PC-9 (cell line): Measurements from ENCODE around the gene ODC1. TPM values are rescaled to one million over a fixed set of nuclear protein-coding genes. Genes with fewer than 3 reads are reported as not detected.
A peak's percentile ranks its signal among the peaks of the same experiment; 100 is the strongest.

Experiments
- BruUV-seq: library from RNA; stranded (reverse); fragments of 400-500 nt; replicated peaks from 2 replicates; lab custom pipeline; 2021; lab: Mats Ljungman, UMichigan
- CTCF ChIA-PET: fragments of 300-600 bp; sonication (Branson Sonifier 250); formaldehyde crosslinking; loops from one replicate; lab custom pipeline; 2022; ENCODE audit warnings: antibody characterized with exemption; lab: Charles Lee
- POLR2A ChIA-PET: fragments of 300-600 bp; sonication (Branson Sonifier 250); formaldehyde crosslinking; loops from one replicate; lab custom pipeline; 2022; ENCODE audit warnings: antibody characterized with exemption; ENCODE audit not compliant: unreplicated experiment; lab: Charles Lee
- DNase-seq, 2 experiments: peaks; one replicate each; pipeline versions ENCODE4 v3.0.0 to v3.0.0-alpha.2; 2015 to 2022; ENCODE audit warnings: mixed read lengths in 1 of 2
- H2AFZ ChIP-seq: fragments of 200-600 bp; sonication (generic); 2 replicates; pipeline ENCODE4 v1.8.1; 2017; ENCODE audit warnings: antibody characterized with exemption
- H3F3A ChIP-seq: fragments of 200-600 bp; sonication (generic); 2 replicates; pipeline ENCODE4 v1.8.1; 2017; ENCODE audit warnings: antibody characterized with exemption, mild to moderate bottlenecking, low read depth; ENCODE audit not compliant: insufficient read depth
- H3K27ac ChIP-seq: fragments of 200-600 bp; sonication (generic); 2 replicates; pipeline ENCODE4 v1.6.1; 2016; ENCODE audit warnings: mixed run types
- H3K27me3 ChIP-seq: fragments of 200-600 bp; sonication (generic); 2 replicates; pipeline ENCODE4 v1.6.1; 2016; ENCODE audit warnings: low read depth, mixed run types; ENCODE audit not compliant: insufficient read depth
- H3K36me3 ChIP-seq: fragments of 200-600 bp; sonication (generic); 2 replicates; pipeline ENCODE4 v1.6.1; 2016; ENCODE audit warnings: low read depth, mixed run types
- H3K4me1 ChIP-seq: fragments of 200-600 bp; sonication (generic); replicated peaks from 2 replicates; pipeline ENCODE4 v1.6.1; 2016; ENCODE audit warnings: mixed run types; ENCODE audit not compliant: insufficient read depth
- H3K4me2 ChIP-seq: fragments of 200-600 bp; sonication (generic); 2 replicates; pipeline ENCODE4 v1.6.1; 2017; ENCODE audit warnings: mixed run types
- H3K4me3 ChIP-seq: fragments of 200-600 bp; sonication (generic); 2 replicates; pipeline ENCODE4 v1.6.1; 2016; ENCODE audit warnings: mixed run types
- H3K79me2 ChIP-seq: fragments of 200-600 bp; sonication (generic); 2 replicates; pipeline ENCODE4 v1.6.1; 2017; ENCODE audit warnings: low read depth, mixed run types
- H3K9me2 ChIP-seq: fragments of 200-600 bp; sonication (generic); 2 replicates; pipeline ENCODE4 v1.8.1; 2017; ENCODE audit warnings: mild to moderate bottlenecking; ENCODE audit not compliant: insufficient read depth
- H3K9me3 ChIP-seq: fragments of 200-600 bp; sonication (generic); 2 replicates; pipeline ENCODE4 v1.8.1; 2016; ENCODE audit warnings: low read depth; ENCODE audit not compliant: insufficient read depth
- H4K20me1 ChIP-seq: fragments of 200-600 bp; sonication (generic); 2 replicates; pipeline ENCODE4 v1.8.1; 2017; ENCODE audit not compliant: insufficient read depth
- CTCF ChIP-seq: fragments of 200-600 bp; sonication (generic); conservative IDR thresholded peaks from 2 replicates; pipeline ENCODE4 v1.6.1; 2017; ENCODE audit warnings: mixed run types, antibody characterized with exemption, mild to moderate bottlenecking, moderate library complexity
- EZH2 ChIP-seq: fragments of 200-600 bp; sonication (generic); IDR thresholded peaks from 2 replicates; pipeline ENCODE4 v1.8.0; 2017; ENCODE audit warnings: antibody characterized with exemption, low read depth
- intact Hi-C: fragments of 100-400 bp; cut with micrococcal nuclease; formaldehyde crosslinking; loops from one replicate; pipeline ENCODE4 v1.10.0; 2022; ENCODE audit not compliant: unreplicated experiment
- total RNA-seq: library from RNA; stranded (reverse); gene quantifications from 2 replicates; pipeline ENCODE4 v1.2.3, GENCODE V29; 2021

Gene ODC1
- total RNA-seq, 1 experiment from 2014 or later: 40.5 TPM

GRCh38 chr2:10436583-10437110 lies 11.5 kb downstream of the ODC1 start:
- Histone ChIP-seq H3K9me3 (no peaks in the 10 kb centered on the region), H2AFZ (no peak overlapping the region), H3F3A (peaks cover 37% of the 10 kb centered on the region; the same call in 1 of the 2 replicates), H3K27ac (no peak overlapping the region), H3K9me2 (no peaks in the 10 kb centered on the region), H3K4me3 (no peak overlapping the region), H3K4me1 (no peaks in the 10 kb centered on the region; the same call in 1 of the 2 replicates), H4K20me1 (no peaks in the 10 kb centered on the region), H3K4me2 (no peak overlapping the region), H3K79me2 (no peaks in the 10 kb centered on the region), H3K27me3 (no peaks in the 10 kb centered on the region), H3K36me3 (peaks cover 2% of the 10 kb centered on the region)
- intact Hi-C loops: loop anchor here (10.0 kb wide), 1 partner anchor 642 kb away; no protein-coding TSS in a partner anchor
- POLR2A ChIA-PET: no interaction called here
- CTCF ChIA-PET: no interaction called here
- BruUV-seq: no TSS peak
- TF ChIP-seq CTCF (no peak), EZH2 (no peak)
- DNase-seq: no peak

- H3K36me3 ChIP-seq: no peaks in the 10 kb centered on the region
- H3K4me1 ChIP-seq: no peaks in the 10 kb centered on the region; the same call in 1 of the 2 replicates
- POLR2A ChIA-PET: interaction anchor here (0.6 to 0.7 kb wide), 2 partner anchors 79 to 218 kb away, joined by 3 to 4 read pairs; no protein-coding TSS in a partner anchor
- CTCF ChIA-PET: interaction anchor here (0.8 to 1.9 kb wide), 5 partner anchors 27 to 363 kb away, joined by 3 to 35 read pairs (median 12); no protein-coding TSS in a partner anchor
- intact Hi-C loops: loop anchor here (1.0 to 10.0 kb wide), 5 partner anchors 166 to 641 kb away; no protein-coding TSS in a partner anchor
- no peak for DNase-seq
- no peak overlapping the region for H3K4me2 ChIP-seq
- H3F3A ChIP-seq: peaks cover 39% of the 10 kb centered on the region; the same call in 1 of the 2 replicates
- no peaks in the 10 kb centered on the region for H3K27me3 ChIP-seq
- H3K4me3 ChIP-seq: no peak overlapping the region
- no peaks in the 10 kb centered on the region for H4K20me1 ChIP-seq
- BruUV-seq: no TSS peak
- no peaks in the 10 kb centered on the region for H3K9me2 ChIP-seq
- H3K79me2 ChIP-seq: no peaks in the 10 kb centered on the region
- no peaks in the 10 kb centered on the region for H3K9me3 ChIP-seq
- no peak overlapping the region for H3K27ac ChIP-seq
- no peak overlapping the region for H2AFZ ChIP-seq
- no peak for TF ChIP-seq EZH2
- TF ChIP-seq CTCF: no peak
These were observed 12.3 kb downstream of the ODC1 start for GRCh38 chr2:10435820-10436204.

- intact Hi-C loops: loop anchor here (1.0 to 10.0 kb wide), 5 partner anchors 165 to 640 kb away; no protein-coding TSS in a partner anchor
- CTCF ChIA-PET: interaction anchor here (0.6 to 1.9 kb wide), 14 partner anchors 12 to 539 kb away, joined by 3 to 35 read pairs (median 4); partner anchors contain the start of gene ODC1
- TF ChIP-seq CTCF: peak; percentile 97
- TF ChIP-seq EZH2: no peak
- H3K4me1 ChIP-seq: no peaks in the 10 kb centered on the region; the same call in 1 of the 2 replicates
- H3K9me3 ChIP-seq: no peaks in the 10 kb centered on the region
- no peaks in the 10 kb centered on the region for H3K36me3 ChIP-seq
- no peaks in the 10 kb centered on the region for H4K20me1 ChIP-seq
- no peaks in the 10 kb centered on the region for H3K79me2 ChIP-seq
- H3K9me2 ChIP-seq: no peaks in the 10 kb centered on the region
- H3F3A ChIP-seq: peaks cover 38% of the 10 kb centered on the region; the same call in 1 of the 2 replicates
- peak; percentile 62 to 84 for DNase-seq
- no peak overlapping the region for H2AFZ ChIP-seq
- no peak overlapping the region for H3K27ac ChIP-seq
- POLR2A ChIA-PET: interaction anchor here (0.6 to 0.7 kb wide), 2 partner anchors 79 to 218 kb away, joined by 3 to 4 read pairs; no protein-coding TSS in a partner anchor
- no peak overlapping the region for H3K4me2 ChIP-seq
- no peak overlapping the region for H3K4me3 ChIP-seq
- BruUV-seq: no TSS peak
- no peaks in the 10 kb centered on the region for H3K27me3 ChIP-seq
These were observed 13.0 kb downstream of the ODC1 start for GRCh38 chr2:10434886-10435819.
